HepG2 (cell line): ENCODE measurements around the gene NCF2. TPM values are rescaled to one million over a fixed set of nuclear protein-coding genes. Genes with fewer than 3 reads are reported as not detected.

Experiments used
- ATF7 ChIP-seq, 2 experiments: fragments of 450-650 bp in 1 of 2; sonication (generic) in 1 of 2; formaldehyde crosslinking in 1 of 2; IDR thresholded peaks; 2 replicates each; pipeline versions ENCODE4 v1.4.0 to v1.6.1; 2016 to 2020; ENCODE audit warnings: antibody characterized with exemption in 1 of 2, mild to moderate bottlenecking in 1 of 2, missing genetic modification reagents in 1 of 2
- ATRX ChIP-seq: sonication (generic); formaldehyde crosslinking; IDR thresholded peaks from 2 replicates; pipeline ENCODE4 v1.4.0; 2020; ENCODE audit warnings: missing genetic modification reagents, borderline replicate concordance
- ELF4 ChIP-seq: sonication (generic); formaldehyde crosslinking; IDR thresholded peaks from 2 replicates; pipeline ENCODE4 v1.5.0; 2020; ENCODE audit warnings: missing genetic modification reagents, mild to moderate bottlenecking, moderate library complexity, borderline replicate concordance
- ERF ChIP-seq: IDR thresholded peaks from 2 replicates; pipeline ENCODE4 v1.6.1; 2018; ENCODE audit warnings: missing biosample characterization, missing genetic modification reagents
- MAF1 ChIP-seq: sonication (generic); formaldehyde crosslinking; IDR thresholded peaks from 2 replicates; pipeline ENCODE4 v1.5.0; 2020; ENCODE audit warnings: missing genetic modification reagents, borderline replicate concordance
- NFKB2 ChIP-seq: sonication (generic); formaldehyde crosslinking; IDR thresholded peaks from 2 replicates; pipeline ENCODE4 v1.4.0; 2020; ENCODE audit warnings: missing genetic modification reagents, borderline replicate concordance
- PHF8 ChIP-seq: sonication (generic); formaldehyde crosslinking; IDR thresholded peaks from 2 replicates; pipeline ENCODE4 v1.5.0; 2020; ENCODE audit warnings: missing genetic modification reagents
- RARA ChIP-seq: IDR thresholded peaks from 2 replicates; pipeline ENCODE4 v1.6.1; 2016; ENCODE audit warnings: missing genetic modification reagents, missing compliant biosample characterization
- RBFOX2 ChIP-seq: fragments of 200-400 bp; formaldehyde crosslinking; IDR thresholded peaks from 2 replicates; pipeline ENCODE4 v1.6.1; 2017; ENCODE audit warnings: low read depth, mild to moderate bottlenecking, low read length
- REXO4 ChIP-seq: sonication (generic); formaldehyde crosslinking; IDR thresholded peaks from 2 replicates; pipeline ENCODE4 v1.8.0; 2022; ENCODE audit warnings: missing genetic modification reagents, mild to moderate bottlenecking, borderline replicate concordance
- SP5 ChIP-seq: IDR thresholded peaks from 2 replicates; pipeline ENCODE4 v1.6.1; 2016; ENCODE audit warnings: low read depth, borderline replicate concordance
- TSC22D2 ChIP-seq: sonication (generic); formaldehyde crosslinking; IDR thresholded peaks from 2 replicates; pipeline ENCODE4 v1.5.1; 2020; ENCODE audit warnings: missing genetic modification reagents, mild to moderate bottlenecking, borderline replicate concordance
- YEATS4 ChIP-seq: sonication (generic); formaldehyde crosslinking; IDR thresholded peaks from 2 replicates; pipeline ENCODE4 v1.4.0; 2020; ENCODE audit warnings: missing genetic modification reagents, borderline replicate concordance
- ZC3H13 ChIP-seq: sonication (generic); formaldehyde crosslinking; IDR thresholded peaks from 2 replicates; pipeline ENCODE4 v1.8.1; 2023; ENCODE audit warnings: mild to moderate bottlenecking, missing genetic modification reagents, moderate library complexity
- ZFY ChIP-seq: sonication (generic); formaldehyde crosslinking; IDR thresholded peaks from 2 replicates; pipeline ENCODE4 v1.4.0; 2020; ENCODE audit warnings: missing genetic modification reagents
- ZMYM2 ChIP-seq: sonication (generic); formaldehyde crosslinking; IDR thresholded peaks from 2 replicates; pipeline ENCODE4 v1.8.0; 2022; ENCODE audit warnings: mild to moderate bottlenecking, missing genetic modification reagents
- ZNF205 ChIP-seq: IDR thresholded peaks from 2 replicates; pipeline ENCODE4 v1.6.1; 2018; ENCODE audit warnings: missing biosample characterization, missing genetic modification reagents
- ZNF317 ChIP-seq: sonication (generic); formaldehyde crosslinking; IDR thresholded peaks from 2 replicates; pipeline ENCODE4 v1.5.0; 2020; ENCODE audit warnings: mild to moderate bottlenecking, missing genetic modification reagents
- ZNF383 ChIP-seq: sonication (generic); formaldehyde crosslinking; IDR thresholded peaks from 2 replicates; pipeline ENCODE4 v1.4.0; 2020; ENCODE audit warnings: missing genetic modification reagents, mild to moderate bottlenecking, borderline replicate concordance
- ZNF614 ChIP-seq: IDR thresholded peaks from 2 replicates; pipeline ENCODE4 v1.6.1; 2018; ENCODE audit warnings: missing biosample characterization, missing genetic modification reagents, inconsistent platforms, borderline replicate concordance
- ZNF670 ChIP-seq: sonication (generic); formaldehyde crosslinking; IDR thresholded peaks from 2 replicates; pipeline ENCODE4 v1.8.0; 2022; ENCODE audit warnings: mild to moderate bottlenecking, missing genetic modification reagents, borderline replicate concordance
- ZNF772 ChIP-seq: sonication (generic); formaldehyde crosslinking; IDR thresholded peaks from 2 replicates; pipeline ENCODE4 v1.5.0; 2020; ENCODE audit warnings: mild to moderate bottlenecking, missing genetic modification reagents
- ZNF788 ChIP-seq: sonication (generic); formaldehyde crosslinking; IDR thresholded peaks from 2 replicates; pipeline ENCODE4 v1.5.0; 2020; ENCODE audit warnings: mild to moderate bottlenecking, missing genetic modification reagents, borderline replicate concordance
- ZSCAN12 ChIP-seq: sonication (generic); formaldehyde crosslinking; IDR thresholded peaks from 2 replicates; pipeline ENCODE4 v1.9.0; 2021; ENCODE audit warnings: mild to moderate bottlenecking, missing genetic modification reagents
- ZSCAN29 ChIP-seq: sonication (generic); formaldehyde crosslinking; conservative IDR thresholded peaks from 2 replicates; pipeline ENCODE4 v1.4.0; 2020; ENCODE audit warnings: mild to moderate bottlenecking, missing genetic modification reagents
- polyA plus RNA-seq, 8 experiments: library from polyadenylated mRNA; depleted of rRNA in 3 of 8; stranded (reverse) in 7 of 8; unstranded in 1 of 8; fragments of >200 nt; fragmentation: Illumina TruSeq in 4 of 8; extraction: Trizol in 4 of 8; gene quantifications; 2 replicates each; pipeline versions ENCODE4 v1.2.1 to v1.2.3, GENCODE V29; 2011 to 2016; ENCODE audit warnings: low read depth in 4 of 8, missing spikeins in 1 of 8, mixed read lengths in 1 of 8; ENCODE audit not compliant: insufficient read depth in 1 of 8
- total RNA-seq, 5 experiments: library from RNA; depleted of rRNA; stranded (reverse); fragments of >200 nt; fragmentation: Illumina TruSeq; extraction: Trizol; gene quantifications; 2 replicates each; pipeline ENCODE4 v1.2.3, GENCODE V29; 2016; ENCODE audit warnings: low read depth in 1 of 5
- TF ChIP-seq, protein P1 (sequence below): IDR thresholded peaks from 2 replicates; pipeline ENCODE4 v1.6.1; 2016; ENCODE audit warnings: missing compliant biosample characterization, missing genetic modification reagents, borderline replicate concordance
- TF ChIP-seq, protein P2 (sequence below): sonication (generic); formaldehyde crosslinking; IDR thresholded peaks from 2 replicates; pipeline ENCODE4 v1.5.0; 2020; ENCODE audit warnings: missing genetic modification reagents, mild to moderate bottlenecking, borderline replicate concordance
- TF ChIP-seq, protein P3 (sequence below): sonication (generic); formaldehyde crosslinking; IDR thresholded peaks from 2 replicates; pipeline ENCODE4 v1.8.1; 2023; ENCODE audit warnings: mild to moderate bottlenecking, moderate library complexity, missing genetic modification reagents

NCF2 gene
- total and polyA plus RNA-seq, 2 of the 13 experiments (the other 11 are each of a cell fraction or from before 2014, with no cell fraction given) = 0.18 to 0.46 TPM

DNA sequence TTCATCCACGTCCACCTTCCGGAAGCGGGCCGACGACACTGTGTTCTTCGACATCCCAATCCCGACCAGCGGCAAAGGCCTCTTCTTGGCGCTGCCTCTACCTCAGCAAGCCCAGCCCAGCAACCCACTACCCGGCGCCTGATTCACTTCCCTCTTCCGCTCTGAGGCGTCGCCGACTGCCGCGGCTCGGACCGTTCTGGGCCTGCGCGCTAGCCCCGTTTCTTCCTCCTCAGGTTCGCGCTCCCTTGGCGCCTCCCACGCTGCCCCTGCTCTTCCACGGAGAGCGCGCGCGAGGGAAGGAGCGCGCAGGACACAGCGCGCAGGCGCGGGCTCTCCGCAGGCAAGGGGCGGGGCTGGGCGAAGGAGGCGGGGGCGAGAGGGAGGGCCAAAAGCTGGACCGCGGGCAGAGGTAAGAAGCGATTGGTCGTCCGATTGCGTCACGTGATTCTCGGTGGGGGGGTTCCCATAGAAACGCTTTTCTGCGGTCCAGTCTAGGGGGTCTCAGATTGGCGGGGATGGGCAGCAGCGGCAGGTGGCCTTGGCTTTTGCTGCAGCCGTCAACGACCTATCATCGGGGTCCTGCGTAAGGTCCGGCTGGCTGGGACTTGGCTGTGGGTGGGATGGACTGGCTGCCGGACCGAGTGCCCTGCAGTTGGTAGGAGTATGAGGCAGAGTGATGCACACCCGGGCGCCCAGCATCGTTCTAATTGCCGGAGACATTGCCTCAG lies 45.5 kb upstream of the NCF2 start, which contains the start of gene ARPC5 (continued):
- TF ChIP-seq, protein P1, sequence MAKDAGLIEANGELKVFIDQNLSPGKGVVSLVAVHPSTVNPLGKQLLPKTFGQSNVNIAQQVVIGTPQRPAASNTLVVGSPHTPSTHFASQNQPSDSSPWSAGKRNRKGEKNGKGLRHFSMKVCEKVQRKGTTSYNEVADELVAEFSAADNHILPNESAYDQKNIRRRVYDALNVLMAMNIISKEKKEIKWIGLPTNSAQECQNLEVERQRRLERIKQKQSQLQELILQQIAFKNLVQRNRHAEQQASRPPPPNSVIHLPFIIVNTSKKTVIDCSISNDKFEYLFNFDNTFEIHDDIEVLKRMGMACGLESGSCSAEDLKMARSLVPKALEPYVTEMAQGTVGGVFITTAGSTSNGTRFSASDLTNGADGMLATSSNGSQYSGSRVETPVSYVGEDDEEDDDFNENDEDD (CRISPR knock-in tag) = peak; percentile 86
- no peak for TF ChIP-seq REXO4 (CRISPR knock-in tag)
- TF ChIP-seq, protein P2, sequence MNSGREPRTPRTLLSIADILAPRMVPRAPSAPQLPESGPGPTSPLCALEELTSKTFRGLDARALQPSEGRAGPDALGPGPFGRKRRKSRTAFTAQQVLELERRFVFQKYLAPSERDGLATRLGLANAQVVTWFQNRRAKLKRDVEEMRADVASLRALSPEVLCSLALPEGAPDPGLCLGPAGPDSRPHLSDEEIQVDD = peak; percentile 79; the same call in 1 of the 2 replicates
- peak; percentile 34 for TF ChIP-seq ATF7 (IDR thresholded peaks at IDR 0.05)
- no peak; the same call in 1 of the 2 replicates for TF ChIP-seq ATF7 (CRISPR knock-in tag; IDR thresholded peaks at IDR 0.05)
- TF ChIP-seq NFKB2 (CRISPR knock-in tag) = 0 out of 2 replicates have a peak, but pooled peaks have one; percentile 66
- TF ChIP-seq ZNF317 (CRISPR knock-in tag) = peak; percentile 63
- 0 out of 2 replicates have a peak, but pooled peaks have one; percentile 9 for TF ChIP-seq ZNF670
- peak; percentile 11; the same call in 1 of the 2 replicates for TF ChIP-seq ZC3H13 (CRISPR knock-in tag)
- TF ChIP-seq ZNF383 (CRISPR knock-in tag) = 0 out of 2 replicates have a peak, but pooled peaks have one; percentile 34
- peak; percentile 92 for TF ChIP-seq ZMYM2 (CRISPR knock-in tag)
- TF ChIP-seq ZNF614 (CRISPR knock-in tag) = peak; percentile 12; the same call in 1 of the 2 replicates
- TF ChIP-seq ZSCAN12 = no peak
- TF ChIP-seq ZSCAN29 (CRISPR knock-in tag) = no peak
- TF ChIP-seq ELF4 (CRISPR knock-in tag) = peak; percentile 67; the same call in 1 of the 2 replicates
- TF ChIP-seq YEATS4 (CRISPR knock-in tag) = peak; percentile 78; the same call in 1 of the 2 replicates
- TF ChIP-seq TSC22D2 = no peak
- TF ChIP-seq ZNF205 = peak; percentile 35; the same call in 1 of the 2 replicates
- TF ChIP-seq RARA = peak; percentile 11; the same call in 1 of the 2 replicates
- peak; percentile 89 for TF ChIP-seq PHF8 (CRISPR knock-in tag)
- no peak for TF ChIP-seq ATRX
- TF ChIP-seq SP5 (CRISPR knock-in tag) = peak; percentile 37; the same call in 1 of the 2 replicates
- TF ChIP-seq ZNF772 (CRISPR knock-in tag) = peak; percentile 81; the same call in 1 of the 2 replicates
- peak; percentile 81; the same call in 1 of the 2 replicates for TF ChIP-seq ZNF788
- TF ChIP-seq RBFOX2 = peak; percentile 85
- peak; percentile 50 for TF ChIP-seq ERF
- TF ChIP-seq ZFY (CRISPR knock-in tag) = peak; percentile 90
- TF ChIP-seq, protein P3, sequence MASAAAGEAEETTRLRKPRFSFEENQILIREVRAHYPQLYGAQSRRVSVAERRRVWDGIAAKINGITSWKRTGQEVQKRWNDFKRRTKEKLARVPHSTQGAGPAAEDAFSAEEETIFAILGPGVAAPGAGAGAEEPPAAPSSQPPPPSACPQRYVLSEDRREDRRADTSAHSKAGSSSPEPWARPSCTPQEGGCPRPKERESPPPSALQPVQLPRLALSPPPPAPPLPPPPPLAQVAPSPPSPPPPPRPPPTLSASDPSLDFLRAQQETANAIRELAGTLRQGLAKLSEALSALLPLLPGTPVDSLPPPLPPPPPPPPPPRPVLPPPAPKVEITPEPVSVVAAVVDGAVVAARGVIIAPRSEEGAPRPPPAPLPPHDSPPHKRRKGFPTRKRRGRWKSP (CRISPR knock-in tag) = 0 out of 2 replicates have a peak, but pooled peaks have one; percentile 39
- 0 out of 2 replicates have a peak, but pooled peaks have one; percentile 65 for TF ChIP-seq MAF1 (CRISPR knock-in tag)
